GM03348 (cell line): ENCODE measurements around the gene SSH2.
"Not testable (repeated sequence)": the region's sequence is repeated elsewhere in the genome, so short reads cannot be mapped to it uniquely, and the experiment has no call there.

Source experiments
- DNase-seq: peaks from one replicate; pipeline ENCODE4 v3.0.0; 2012; ENCODE audit warnings: low spot score

The SSH2 gene

GRCh38 chr17:29837531-29837930 lies 92.5 kb downstream of the SSH2 start:
- DNase-seq: no peak

GRCh38 chr17:29836643-29837042 lies 93.4 kb downstream of the SSH2 start:
- peak; percentile 29 for DNase-seq

DNA sequence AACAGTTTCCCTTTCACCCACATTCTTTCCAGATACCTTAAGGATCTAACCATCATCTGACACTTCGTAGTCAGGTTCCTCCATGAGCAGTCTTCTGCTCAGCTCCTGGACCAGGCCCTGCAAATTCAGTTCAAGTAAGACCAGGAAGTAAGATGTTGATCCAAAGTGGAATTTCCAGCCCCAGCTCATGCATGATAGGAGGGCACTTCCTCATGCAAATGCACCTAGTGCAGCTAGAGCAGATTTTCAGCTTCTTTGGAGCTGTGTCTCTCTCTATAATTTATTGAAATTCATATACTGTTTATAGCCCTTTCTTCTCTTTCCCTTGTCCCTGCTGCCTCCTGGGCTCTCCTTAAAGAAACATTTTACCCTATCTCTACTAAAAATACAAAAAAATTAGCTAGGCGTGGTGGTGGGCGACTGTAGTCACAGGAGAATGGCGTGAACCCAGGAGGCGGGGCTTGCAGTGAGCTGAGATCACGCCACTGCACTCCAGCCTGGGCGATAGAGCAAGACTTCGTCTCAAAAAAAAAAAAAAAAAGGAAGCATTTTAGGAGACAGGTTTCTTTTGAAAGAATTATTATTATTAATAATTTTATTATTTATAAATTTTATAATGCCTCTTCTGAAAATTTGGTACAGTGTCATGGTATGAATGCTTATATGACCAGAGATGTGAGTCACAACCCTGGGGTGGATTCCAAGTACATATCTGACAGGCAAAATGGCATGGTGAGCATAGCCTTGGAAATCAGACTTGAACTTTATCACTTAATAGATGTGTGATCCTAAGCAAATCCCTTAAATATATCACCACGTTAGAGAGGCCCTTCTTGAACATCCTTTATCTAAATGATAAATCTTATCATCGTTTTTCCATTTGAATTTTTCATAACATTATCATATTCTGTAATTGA lies 94.3 kb downstream of the SSH2 start:
- peak; percentile 48 for DNase-seq

DNA sequence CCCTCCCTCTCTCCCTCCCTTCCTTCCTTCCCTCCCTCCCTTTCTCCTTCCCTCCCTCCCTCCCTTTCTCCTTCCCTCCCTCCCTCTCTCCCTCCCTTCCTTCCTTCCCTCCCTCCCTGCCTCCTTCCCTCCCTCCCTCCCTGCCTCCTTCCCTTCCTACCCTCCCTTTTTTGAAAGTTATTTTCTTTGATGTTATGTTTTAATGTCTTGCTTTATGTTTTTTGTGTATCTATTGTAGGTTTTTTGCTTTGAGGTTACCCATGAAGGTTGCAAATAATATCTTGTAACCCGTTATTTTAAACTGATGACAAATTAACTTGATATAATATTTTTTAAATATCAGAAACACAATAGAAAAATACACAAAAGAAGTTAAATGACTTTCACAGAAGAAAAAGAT lies 96.2 kb downstream of the SSH2 start:
- DNase-seq: no peak

DNA sequence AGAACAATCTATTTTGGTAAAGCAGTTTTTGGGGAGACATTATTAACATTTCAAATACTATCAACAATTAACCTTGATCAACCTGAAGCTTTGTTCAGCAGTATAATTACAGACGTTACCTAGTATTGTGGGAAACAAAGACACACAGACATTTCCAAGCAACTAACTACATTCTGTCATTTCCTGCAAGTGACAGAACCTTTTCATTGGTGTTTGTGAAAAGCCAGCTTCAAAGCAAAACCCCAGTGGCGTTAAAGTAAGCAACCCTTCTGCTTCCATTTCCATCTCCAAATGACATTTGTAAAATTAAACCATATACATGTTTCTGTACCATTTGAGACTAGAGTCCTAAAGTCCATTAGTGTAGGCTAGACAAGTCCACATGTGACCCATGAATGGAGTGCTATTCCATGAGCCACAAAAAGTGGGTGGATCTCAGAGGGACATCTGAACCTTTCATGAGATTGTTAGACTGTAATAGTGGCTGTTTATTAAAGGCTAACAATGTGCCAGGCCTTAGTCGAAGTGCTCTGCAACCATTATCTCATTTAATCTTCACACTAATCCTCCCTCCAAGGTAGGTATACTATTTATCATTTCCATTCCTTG lies 101.2 kb downstream of the SSH2 start:
- no peak for DNase-seq

DNA sequence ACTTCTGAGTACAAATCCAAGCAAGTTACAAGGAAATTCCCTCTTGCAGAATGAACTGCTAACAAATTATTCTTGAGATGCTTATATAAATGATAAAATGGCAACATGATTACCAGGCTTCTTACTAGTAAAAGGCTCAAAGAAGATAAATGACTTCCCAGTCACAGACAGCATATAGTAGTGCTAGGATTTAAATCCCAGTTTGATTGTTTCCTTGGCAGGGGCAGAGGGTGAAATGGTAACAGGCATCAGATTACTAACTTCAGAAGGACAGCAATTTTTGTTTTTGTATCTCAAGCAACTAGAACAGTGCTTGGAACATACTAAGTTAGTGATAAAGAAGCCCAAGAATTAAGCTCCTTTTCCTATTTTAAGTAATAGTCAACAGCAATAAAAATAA lies 102.8 kb downstream of the SSH2 start:
- no peak for DNase-seq

DNA sequence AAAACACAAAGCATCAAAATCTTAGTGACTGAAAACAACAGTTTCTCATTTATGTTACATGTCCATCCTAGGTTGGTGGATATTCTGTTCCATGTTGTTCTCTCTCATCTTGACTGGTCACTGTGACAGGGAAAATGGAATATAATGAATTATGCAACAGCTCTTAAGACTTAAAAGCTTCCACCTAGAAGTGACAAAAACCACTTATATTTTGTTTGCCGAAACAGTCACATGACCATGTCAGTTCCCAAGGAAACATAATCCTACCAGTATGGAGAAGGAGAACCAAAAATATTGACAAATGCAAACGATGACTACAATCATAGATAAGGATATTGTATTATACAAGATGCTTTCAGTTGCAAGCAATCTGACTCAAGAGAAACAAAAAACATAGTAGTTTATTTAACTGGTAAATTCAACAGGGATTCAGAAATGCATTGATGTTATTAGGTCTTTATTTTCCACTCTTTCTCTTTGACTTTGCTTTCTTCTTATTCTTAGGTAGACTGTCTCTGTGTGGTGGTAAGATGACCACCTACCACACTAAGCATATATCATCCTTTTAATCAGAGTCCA lies 103.8 kb downstream of the SSH2 start:
- no peak for DNase-seq

GRCh38 chr17:29825604-29826003 lies 104.4 kb downstream of the SSH2 start:
- DNase-seq: no peak

DNA sequence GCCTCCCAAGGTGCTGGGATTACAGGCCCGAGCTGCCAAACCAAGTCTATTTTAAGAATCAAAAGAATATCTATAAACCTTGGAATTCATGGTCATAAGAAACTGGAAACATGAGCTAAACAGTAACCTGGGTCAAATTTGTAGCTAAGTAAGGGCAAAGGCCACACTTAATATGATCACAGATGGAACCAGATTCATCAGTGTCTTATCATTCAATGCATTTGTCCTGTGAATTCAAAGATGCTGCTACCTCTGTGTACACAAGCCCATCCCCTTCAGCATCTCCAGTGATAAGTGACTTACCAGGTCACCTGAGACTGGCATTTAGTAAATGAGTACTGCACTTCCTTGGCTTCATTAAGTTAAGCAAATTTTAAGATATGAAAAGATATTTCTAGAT lies 108.1 kb downstream of the SSH2 start:
- DNase-seq: no peak

DNA sequence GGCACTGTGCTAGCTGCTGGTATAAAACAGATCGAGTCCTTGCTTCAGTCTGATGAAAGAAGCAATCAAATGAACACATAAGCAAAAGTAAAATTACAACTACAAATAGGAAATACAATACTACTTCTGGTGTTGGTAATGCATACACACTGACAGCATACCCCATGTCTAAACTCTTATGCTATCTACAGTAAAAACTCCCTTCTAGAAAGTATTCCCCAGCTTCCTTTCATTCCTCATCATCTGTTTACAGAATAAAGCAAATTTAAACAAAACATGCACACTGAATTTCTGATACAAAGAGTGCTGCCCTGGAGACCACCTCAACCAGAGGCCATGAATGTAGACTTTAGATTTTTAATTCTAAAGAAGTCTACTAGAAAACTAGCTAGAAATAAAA lies 109.6 kb downstream of the SSH2 start:
- DNase-seq: no peak

GRCh38 chr17:29807520-29808361 lies 122.3 kb downstream of the SSH2 start:
- DNase-seq: peak; percentile 79

GRCh38 chr17:29802246-29802645 lies 127.8 kb downstream of the SSH2 start:
- DNase-seq: no peak

DNA sequence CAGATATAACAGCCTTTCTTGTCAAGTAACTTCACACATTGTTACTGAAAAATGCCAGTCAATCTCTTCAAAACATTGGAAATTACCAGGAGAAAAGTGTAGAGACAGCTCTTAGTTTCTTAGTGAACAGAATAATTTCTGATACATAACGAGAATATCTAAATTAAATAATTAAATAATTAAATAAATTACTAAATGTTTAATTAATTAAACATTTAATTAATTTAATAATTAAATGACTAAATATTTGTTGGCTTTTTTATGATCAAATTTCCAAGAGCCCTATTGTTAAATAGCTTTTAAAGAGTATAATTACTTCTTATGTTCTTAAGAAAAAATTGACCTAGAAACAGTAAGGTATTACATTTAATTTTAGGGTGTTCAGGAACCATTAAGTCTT lies 129.6 kb downstream of the SSH2 start:
- DNase-seq: no peak

DNA sequence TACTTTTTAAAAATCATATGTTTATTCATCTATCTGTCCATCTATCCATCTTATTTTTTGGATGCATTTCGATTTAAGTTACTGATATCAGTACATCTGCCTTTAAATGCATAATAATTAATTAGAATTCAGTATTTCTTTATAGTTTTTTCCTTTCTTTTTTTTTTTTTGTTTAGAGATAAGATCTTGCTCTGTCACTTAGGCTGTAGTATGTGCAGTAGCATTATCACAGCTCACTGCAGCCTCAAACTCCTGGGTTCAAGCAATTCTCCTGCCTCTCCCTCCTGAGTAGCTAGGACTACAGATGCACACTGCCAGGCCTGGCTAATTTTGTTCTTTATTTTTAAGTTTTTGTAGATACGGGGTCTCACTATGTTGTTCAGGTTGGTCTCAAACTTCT lies 133.4 kb downstream of the SSH2 start:
- DNase-seq: no peak

DNA sequence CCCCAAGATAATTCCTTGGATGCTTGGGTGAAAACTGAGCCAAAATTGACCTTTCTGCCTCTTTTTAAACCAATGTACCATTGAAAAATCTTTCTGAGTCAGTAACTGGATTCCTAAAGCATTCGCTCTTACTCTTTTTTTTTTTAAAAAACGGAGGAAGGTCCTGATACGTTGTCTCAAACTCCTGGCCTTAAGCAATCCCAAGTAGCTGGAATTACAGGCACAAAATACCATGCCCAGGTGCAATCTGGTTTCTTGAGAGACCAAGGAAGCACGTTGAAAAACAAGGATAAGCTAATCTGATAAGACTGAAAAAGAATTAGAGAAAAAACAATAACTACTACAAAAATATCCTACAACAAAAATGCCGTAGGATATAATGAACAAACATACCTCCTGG lies 136.5 kb downstream of the SSH2 start:
- no peak for DNase-seq

DNA sequence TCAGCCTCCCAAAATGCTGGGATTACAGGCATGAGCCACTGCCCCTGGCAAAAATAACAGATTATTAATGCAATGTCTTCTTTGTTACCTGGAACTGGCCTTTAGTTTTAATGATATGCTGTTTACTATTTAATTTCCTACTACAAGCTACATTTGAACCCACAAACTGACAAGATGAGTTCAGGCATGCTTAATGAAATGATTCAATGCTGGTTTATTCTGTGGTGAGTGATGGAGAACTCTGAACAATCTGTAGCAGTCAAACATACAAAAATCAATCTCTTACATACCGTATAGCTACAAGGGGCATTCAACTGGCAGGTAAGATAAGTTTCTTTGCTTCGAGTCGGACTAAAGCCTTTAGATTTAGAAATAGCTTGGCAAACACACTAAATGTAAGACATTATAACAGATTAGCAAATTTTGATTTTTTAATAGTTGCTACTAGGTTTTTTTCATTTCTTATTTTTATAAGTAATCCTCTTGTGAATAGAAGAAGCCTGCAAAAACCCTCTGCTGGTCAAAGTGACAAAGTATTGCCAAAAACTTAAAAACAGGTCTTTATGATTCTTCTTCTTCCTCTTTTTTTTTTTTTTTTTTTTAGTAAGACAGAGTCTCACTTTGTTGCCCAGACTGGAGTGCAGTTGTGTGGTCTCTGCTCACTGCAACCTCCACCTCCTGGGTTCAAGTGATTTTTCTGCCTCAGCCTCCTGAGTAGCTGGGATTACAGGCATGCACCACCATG lies 138.5 kb downstream of the SSH2 start:
- DNase-seq: no peak

DNA sequence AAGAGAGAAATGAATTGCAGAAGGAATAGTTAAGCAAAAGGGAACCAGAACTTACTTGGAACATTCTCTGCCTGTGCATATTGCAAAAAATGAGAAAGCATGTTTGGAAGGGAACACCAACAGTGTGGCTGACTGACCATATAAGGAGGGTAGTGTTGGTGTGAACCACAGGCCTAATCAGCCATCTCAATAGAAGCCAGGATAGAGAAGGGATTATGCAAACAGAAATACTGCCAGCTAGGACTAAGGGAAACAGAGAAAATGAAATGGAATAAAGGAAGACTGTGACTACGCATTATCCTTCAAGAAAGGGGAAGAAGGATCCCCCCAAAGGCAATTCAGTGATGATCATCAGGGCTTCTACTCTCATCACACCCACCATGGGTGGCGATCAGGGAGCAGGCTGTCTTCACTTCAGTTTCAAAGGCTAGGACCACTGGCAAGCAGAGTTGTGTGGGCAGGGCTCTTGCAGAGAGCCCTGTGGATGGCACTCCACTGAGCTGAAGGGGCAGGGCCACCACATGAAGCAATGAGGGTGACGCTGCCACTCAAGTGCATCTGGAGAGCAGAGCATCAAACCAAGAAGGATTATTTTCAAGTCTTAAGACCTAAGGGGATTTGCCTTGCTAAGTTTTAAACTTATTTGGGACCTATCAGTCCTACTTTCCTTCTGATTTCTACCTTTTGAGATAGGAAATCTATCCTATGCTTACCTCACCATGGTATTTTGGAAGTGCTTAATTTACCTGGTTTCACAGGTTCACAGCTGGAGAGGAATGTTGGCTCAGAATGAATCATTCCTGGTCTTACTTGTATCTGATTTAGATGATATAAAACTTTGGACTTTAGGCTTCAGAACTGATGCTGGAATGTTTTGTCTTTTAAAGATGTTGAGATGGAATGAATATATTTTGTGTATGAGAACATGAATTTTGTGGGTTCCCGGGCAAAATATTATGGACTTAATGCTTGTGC lies 140.5 kb downstream of the SSH2 start:
- peak; percentile 26 for DNase-seq

GRCh38 chr17:29787995-29788394 lies 142.0 kb downstream of the SSH2 start:
- DNase-seq: no peak

GRCh38 chr17:29782917-29783316 lies 147.1 kb downstream of the SSH2 start:
- no peak for DNase-seq

- not testable (repeated sequence) for DNase-seq
These were observed 150.2 kb downstream of the SSH2 start for GRCh38 chr17:29779812-29780190.
